ENCODE measurements around the gene GOPC.

The GOPC gene

DNA sequence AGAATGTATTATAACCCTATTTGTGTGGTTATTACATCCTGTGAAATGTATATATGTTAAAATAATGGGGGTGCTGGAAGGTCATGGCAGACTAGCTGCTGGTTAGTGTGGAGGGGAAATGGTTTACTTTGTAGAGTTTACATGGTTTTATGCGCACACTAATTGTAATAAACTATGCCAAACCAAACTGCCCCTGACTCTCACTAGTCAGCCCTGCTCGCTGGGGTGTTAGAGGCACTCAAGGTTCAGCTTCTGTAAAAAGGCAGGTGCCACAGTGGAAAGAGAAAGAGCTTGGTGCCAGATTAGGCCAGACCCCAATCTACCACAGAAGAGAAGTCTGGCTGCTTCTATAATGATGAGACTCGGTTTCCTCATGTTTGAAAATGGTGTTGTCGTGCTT lies 52.7 kb downstream of the GOPC start:
- DNase-seq = peak; percentile 34
- Mint-ChIP-seq H3K36me3 (peaks cover 10% of the 10 kb centered on the region), H3K4me3 (peak overlapping the region; percentile 74), H3K9me3 (no peaks in the 10 kb centered on the region), H3K27ac (peak overlapping the region; percentile 97), H3K4me1 (peaks cover 44% of the 10 kb centered on the region), H3K27me3 (peaks cover 10% of the 10 kb centered on the region)
- CTCF ChIA-PET = interaction anchor here (0.8 to 11.9 kb wide), 7 partner anchors 8 to 99 kb away, joined by 3 to 105 read pairs (median 5); partner anchors contain the start of gene DCBLD1

DNA sequence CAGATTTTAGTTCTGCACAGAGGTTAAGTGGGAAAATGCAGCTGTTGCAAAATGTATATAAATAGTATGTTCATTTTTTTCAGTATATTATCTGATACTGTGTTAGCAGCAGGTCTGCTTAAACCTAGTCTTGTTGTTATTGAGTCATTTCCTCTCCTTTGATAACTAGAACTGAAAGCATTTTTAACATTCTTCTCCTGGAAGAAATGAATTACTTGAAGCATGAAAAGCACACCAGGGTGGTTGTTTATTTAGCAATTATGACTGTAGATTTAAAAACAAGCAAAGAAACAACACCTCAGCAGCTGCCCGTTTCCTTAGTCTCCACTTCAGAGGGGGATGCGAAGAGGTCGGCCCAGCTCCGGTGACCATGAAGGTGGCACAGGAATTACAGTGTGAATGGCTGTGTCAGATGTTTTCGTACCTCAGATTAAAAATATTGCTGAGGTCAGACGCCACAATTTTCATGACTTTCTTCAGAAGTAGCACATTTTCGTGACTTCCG lies 53.5 kb downstream of the GOPC start:
- Mint-ChIP-seq H3K4me1 (peaks cover 44% of the 10 kb centered on the region), H3K36me3 (peaks cover 10% of the 10 kb centered on the region), H3K27ac (peak overlapping the region; percentile 97), H3K27me3 (peaks cover 9% of the 10 kb centered on the region), H3K4me3 (peak overlapping the region; percentile 74), H3K9me3 (no peaks in the 10 kb centered on the region)
- DNase-seq = peak; percentile 49
- CTCF ChIA-PET = interaction anchor here (1.4 to 11.9 kb wide), 4 partner anchors 12 to 98 kb away, joined by 4 to 105 read pairs (median 34); partner anchors contain the start of gene DCBLD1

DNA sequence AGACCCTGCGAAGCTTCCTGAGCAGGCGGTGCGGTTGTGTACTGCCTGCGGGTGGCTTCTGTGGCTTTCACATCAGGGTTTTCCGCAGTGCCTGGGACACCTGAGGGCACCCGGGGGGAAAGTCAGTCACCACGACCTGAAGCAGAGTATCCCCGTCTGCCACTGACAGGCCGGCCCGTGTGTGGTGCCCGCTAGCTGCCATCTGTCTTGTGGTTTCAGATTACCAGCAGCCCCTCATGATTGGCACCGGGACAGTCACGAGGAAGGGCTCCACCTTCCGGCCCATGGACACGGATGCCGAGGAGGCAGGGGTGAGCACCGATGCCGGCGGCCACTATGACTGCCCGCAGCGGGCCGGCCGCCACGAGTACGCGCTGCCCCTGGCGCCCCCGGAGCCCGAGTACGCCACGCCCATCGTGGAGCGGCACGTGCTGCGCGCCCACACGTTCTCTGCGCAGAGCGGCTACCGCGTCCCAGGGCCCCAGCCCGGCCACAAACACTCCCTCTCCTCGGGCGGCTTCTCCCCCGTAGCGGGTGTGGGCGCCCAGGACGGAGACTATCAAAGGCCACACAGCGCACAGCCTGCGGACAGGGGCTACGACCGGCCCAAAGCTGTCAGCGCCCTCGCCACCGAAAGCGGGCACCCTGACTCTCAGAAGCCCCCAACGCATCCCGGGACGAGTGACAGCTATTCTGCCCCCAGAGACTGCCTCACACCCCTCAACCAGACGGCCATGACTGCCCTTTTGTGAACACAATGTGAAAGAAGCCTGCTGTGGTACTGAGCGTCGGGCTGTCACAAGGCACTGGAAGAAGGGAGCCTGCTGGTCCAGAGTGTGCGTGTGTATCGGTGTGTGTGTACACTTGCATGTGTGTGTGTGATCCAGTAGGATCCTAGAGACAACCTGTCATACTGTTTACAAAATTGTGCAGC lies 54.4 kb downstream of the GOPC start:
- peak overlapping the region; percentile 74 for H3K4me3 Mint-ChIP-seq
- peaks cover 9% of the 10 kb centered on the region for H3K27me3 Mint-ChIP-seq
- CTCF ChIA-PET = interaction anchor here (0.6 to 11.9 kb wide), 5 partner anchors 8 to 97 kb away, joined by 3 to 105 read pairs (median 13); partner anchors contain the start of gene DCBLD1
- peak overlapping the region; percentile 97 for H3K27ac Mint-ChIP-seq
- H3K36me3 Mint-ChIP-seq = peaks cover 10% of the 10 kb centered on the region
- H3K4me1 Mint-ChIP-seq = peaks cover 44% of the 10 kb centered on the region
- no peaks in the 10 kb centered on the region for H3K9me3 Mint-ChIP-seq
- DNase-seq = peak; percentile 70

DNA sequence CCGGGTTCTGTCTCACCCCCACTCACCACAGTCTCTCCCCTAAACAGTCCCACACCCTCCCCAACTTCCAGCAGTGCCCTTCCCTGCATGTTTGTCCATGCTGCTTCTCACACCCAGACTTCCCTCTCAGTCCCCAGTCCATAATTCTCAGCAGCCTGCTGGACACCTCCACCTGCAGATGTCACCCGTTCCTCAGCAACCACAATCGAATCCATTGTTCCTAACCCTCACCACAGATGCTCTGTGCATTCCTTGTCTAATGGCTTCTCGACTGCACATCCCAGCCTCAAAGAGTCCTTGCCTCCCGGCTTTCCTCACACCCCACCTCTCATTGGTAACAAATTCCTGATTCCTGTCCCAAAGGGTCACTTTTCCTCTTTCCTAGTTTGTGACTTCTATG lies 55.6 kb downstream of the GOPC start:
- CTCF ChIA-PET = interaction anchor here (1.4 to 5.9 kb wide), 3 partner anchors 9 to 67 kb away, joined by 3 to 55 read pairs (median 5); partner anchors contain the start of gene DCBLD1
- no peaks in the 10 kb centered on the region for H3K9me3 Mint-ChIP-seq
- DNase-seq = no peak
- peak overlapping the region; percentile 82 for H3K27ac Mint-ChIP-seq
- H3K36me3 Mint-ChIP-seq = peaks cover 10% of the 10 kb centered on the region
- H3K4me3 Mint-ChIP-seq = peak overlapping the region; percentile 0
- peaks cover 44% of the 10 kb centered on the region for H3K4me1 Mint-ChIP-seq
- H3K27me3 Mint-ChIP-seq = peaks cover 9% of the 10 kb centered on the region

DNA sequence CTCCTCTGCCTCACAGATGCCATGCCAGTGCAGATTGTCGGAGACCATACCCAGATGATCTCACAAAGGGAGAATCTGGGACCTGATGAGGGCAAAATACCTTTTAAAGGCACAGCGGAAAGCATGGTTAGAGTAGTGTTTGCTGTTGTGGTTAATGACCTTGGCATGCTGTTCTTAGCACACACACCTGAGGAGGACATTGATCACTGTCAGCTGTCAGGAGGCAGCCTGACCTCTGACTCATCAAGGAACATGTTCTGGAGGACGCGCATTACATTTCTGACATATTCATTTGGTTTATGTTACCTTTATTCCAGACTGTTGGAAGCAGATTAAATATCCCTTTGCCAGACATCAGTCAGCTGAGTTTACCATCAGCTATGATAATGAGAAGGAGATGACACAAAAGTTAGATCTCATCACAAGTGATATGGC lies 57.1 kb downstream of the GOPC start:
- Mint-ChIP-seq H3K4me1 (peaks cover 34% of the 10 kb centered on the region), H3K27ac (no peak overlapping the region), H3K4me3 (no peak overlapping the region), H3K27me3 (peaks cover 9% of the 10 kb centered on the region), H3K9me3 (no peaks in the 10 kb centered on the region), H3K36me3 (peaks cover 14% of the 10 kb centered on the region)
- no peak for DNase-seq
- CTCF ChIA-PET = interaction anchor here (0.9 to 1.7 kb wide), 2 partner anchors 11 to 57 kb away, joined by 3 to 5 read pairs; partner anchors contain the start of gene GOPC

DNA sequence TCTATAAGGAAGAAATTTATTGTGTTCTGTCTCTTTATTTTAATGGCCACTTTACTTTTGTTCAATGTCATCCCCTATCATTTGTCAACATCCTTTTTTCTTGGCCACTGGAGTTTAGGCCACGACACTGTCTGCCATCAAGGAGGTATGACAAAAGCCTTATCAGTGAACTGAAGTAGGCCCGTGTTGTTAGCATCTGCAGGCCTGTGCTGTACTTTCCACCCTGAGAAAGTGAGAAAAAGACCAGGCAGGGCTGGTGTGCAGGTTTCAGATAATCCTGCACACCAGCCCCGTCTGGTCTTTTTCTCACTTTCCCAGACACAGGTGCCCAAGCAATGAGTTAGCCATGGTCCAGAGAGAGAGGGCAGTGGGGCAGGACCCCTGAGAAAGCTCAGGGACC lies 57.6 kb downstream of the GOPC start:
- H3K27ac Mint-ChIP-seq = no peak overlapping the region
- CTCF ChIA-PET = no interaction called here

DNA sequence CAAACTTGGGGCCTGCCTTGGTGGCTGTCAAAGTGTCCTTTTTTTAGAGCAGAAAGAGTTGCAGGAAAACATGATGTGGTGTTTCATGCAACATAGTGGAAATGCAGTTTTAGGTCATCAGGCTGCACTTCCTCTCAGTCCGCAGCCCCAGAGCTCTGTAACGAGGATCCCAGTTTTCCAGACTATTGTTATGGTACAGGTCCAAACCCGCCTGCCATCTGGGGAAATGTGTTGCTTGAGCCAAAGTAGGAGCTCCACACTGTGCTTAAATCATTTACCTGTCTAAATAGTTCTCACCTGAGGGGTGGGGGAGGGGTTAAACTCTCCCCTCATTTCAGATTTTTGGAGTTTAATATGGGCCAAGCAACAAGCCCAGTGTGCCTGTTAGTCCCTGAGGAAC lies 59.8 kb downstream of the GOPC start:
- peaks cover 15% of the 10 kb centered on the region for H3K4me1 Mint-ChIP-seq
- H3K27ac Mint-ChIP-seq = no peak overlapping the region
- peaks cover 26% of the 10 kb centered on the region for H3K36me3 Mint-ChIP-seq
- H3K9me3 Mint-ChIP-seq = no peaks in the 10 kb centered on the region
- no peak for DNase-seq
- H3K4me3 Mint-ChIP-seq = no peak overlapping the region
- H3K27me3 Mint-ChIP-seq = peaks cover 7% of the 10 kb centered on the region
- CTCF ChIA-PET = no interaction called here

More for the DNA sequence above, 57.6 kb downstream of the GOPC start:
- H3K27me3 Mint-ChIP-seq = peaks cover 9% of the 10 kb centered on the region
- H3K9me3 Mint-ChIP-seq = no peaks in the 10 kb centered on the region
- DNase-seq = no peak
- H3K4me1 Mint-ChIP-seq = peaks cover 29% of the 10 kb centered on the region
- H3K4me3 Mint-ChIP-seq = no peak overlapping the region
- H3K36me3 Mint-ChIP-seq = peaks cover 16% of the 10 kb centered on the region

DNA sequence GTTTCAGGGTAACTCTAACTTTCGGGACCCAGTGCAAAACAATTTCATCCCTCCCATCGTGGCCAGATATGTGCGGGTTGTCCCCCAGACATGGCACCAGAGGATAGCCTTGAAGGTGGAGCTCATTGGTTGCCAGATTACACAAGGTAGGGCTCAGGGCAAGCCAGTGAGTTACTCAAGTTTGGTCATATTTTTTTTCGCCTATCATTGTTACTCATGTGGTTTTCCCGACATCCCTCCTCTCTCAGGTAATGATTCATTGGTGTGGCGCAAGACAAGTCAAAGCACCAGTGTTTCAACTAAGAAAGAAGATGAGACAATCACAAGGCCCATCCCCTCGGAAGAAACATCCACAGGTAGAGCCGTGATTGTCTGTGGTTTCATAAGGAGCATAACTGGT lies 61.6 kb downstream of the GOPC start:
- H3K36me3 Mint-ChIP-seq = peaks cover 16% of the 10 kb centered on the region
- H3K4me1 Mint-ChIP-seq = peaks cover 4% of the 10 kb centered on the region
- H3K4me3 Mint-ChIP-seq = no peak overlapping the region
- no peak overlapping the region for H3K27ac Mint-ChIP-seq
- DNase-seq = no peak
- H3K9me3 Mint-ChIP-seq = no peaks in the 10 kb centered on the region
- CTCF ChIA-PET = no interaction called here
- H3K27me3 Mint-ChIP-seq = no peaks in the 10 kb centered on the region

DNA sequence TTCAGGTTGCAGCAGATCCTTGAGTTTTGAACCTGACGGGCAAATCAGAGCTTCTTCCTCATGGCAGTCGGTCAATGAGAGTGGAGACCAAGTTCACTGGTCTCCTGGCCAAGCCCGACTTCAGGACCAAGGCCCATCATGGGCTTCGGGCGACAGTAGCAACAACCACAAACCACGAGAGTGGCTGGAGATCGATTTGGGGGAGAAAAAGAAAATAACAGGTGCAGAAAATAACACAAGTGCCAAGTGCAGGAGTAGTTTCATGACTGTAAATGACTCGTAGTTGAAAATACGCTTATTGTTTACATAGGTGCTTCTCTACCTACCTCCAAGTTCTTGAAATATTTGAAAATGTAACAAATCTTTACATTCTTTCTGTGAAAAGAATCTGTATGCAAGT lies 63.7 kb downstream of the GOPC start:
- Mint-ChIP-seq H3K9me3 (no peaks in the 10 kb centered on the region), H3K36me3 (peaks cover 16% of the 10 kb centered on the region), H3K27ac (no peak overlapping the region), H3K4me3 (no peak overlapping the region), H3K27me3 (no peaks in the 10 kb centered on the region), H3K4me1 (peaks cover 4% of the 10 kb centered on the region)
- CTCF ChIA-PET = interaction anchor here (0.7 kb wide), 1 partner anchor 174 kb away, joined by 3 read pairs; no protein-coding TSS in a partner anchor
- DNase-seq = no peak

DNA sequence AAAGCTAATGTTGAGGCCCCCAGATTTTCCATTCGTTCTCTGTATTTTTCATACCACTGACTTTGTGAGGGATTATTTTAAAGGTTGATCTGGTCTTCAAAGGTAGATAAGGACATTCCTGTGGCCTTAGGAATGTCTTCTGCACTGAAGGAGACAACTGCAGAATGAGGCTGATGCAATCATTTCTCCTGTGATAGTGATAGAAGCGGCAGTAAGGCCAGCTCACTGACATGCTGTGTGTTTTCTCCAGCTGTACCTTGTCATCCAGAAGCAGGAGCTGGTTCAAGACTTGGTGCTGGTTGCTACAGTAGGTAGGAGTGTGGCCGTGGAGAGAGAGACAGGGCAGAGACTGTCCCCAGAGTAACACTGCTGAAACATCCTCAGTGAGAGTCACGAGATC lies 66.0 kb downstream of the GOPC start:
- no peak overlapping the region for H3K27ac Mint-ChIP-seq
- no peaks in the 10 kb centered on the region for H3K9me3 Mint-ChIP-seq
- no peak overlapping the region for H3K4me3 Mint-ChIP-seq
- CTCF ChIA-PET = interaction anchor here (1.4 kb wide), 1 partner anchor 14 kb away, joined by 3 read pairs; no protein-coding TSS in a partner anchor
- H3K4me1 Mint-ChIP-seq = peaks cover 4% of the 10 kb centered on the region
- no peak for DNase-seq
- peaks cover 16% of the 10 kb centered on the region for H3K36me3 Mint-ChIP-seq
- no peaks in the 10 kb centered on the region for H3K27me3 Mint-ChIP-seq

DNA sequence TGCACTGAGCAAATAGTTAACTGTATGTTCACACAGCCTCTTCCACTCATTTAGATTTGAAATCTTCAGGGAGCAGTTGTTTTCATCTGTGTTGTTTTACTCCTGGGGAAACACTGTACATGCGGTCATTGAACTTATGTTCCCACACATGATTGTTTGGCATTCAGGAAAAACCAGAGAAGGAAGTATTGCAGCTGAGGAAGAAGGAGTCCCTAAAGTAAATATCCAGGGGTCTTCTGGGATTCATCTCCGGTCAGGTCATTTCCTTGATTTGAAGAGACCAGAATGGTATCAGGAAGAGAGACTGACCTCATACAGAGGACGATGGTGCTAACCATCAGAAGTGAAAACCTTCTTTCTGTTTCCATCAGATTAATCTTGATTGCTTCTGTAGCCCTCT lies 67.3 kb downstream of the GOPC start:
- CTCF ChIA-PET = no interaction called here
- no peak for DNase-seq
- Mint-ChIP-seq H3K27me3 (no peaks in the 10 kb centered on the region), H3K4me3 (no peak overlapping the region), H3K27ac (no peak overlapping the region), H3K4me1 (peaks cover 4% of the 10 kb centered on the region), H3K36me3 (peaks cover 10% of the 10 kb centered on the region), H3K9me3 (no peaks in the 10 kb centered on the region)

DNA sequence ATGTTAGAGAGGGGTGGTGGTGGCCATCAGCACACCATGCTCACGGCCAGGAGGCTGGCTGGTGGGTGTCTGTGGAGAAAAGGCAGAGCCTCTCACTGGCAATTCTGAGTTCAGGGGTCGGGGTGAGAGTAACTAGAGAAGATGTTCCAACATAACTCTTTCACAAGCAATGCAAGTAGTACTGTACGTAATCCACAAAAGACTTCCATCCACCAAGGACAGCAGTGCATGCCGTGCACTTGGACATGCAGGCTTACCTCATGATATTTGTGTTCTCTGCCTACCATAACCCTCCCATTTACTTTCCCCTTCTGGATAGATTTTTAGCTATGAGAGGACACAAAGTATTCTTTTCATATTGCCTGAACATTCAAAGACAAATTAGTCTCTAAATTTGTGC lies 68.5 kb downstream of the GOPC start:
- DNase-seq = no peak
- Mint-ChIP-seq H3K27me3 (no peaks in the 10 kb centered on the region), H3K4me1 (peaks cover 2% of the 10 kb centered on the region), H3K4me3 (no peak overlapping the region), H3K9me3 (no peaks in the 10 kb centered on the region), H3K36me3 (peaks cover 8% of the 10 kb centered on the region), H3K27ac (no peak overlapping the region)
- CTCF ChIA-PET = no interaction called here

DNA sequence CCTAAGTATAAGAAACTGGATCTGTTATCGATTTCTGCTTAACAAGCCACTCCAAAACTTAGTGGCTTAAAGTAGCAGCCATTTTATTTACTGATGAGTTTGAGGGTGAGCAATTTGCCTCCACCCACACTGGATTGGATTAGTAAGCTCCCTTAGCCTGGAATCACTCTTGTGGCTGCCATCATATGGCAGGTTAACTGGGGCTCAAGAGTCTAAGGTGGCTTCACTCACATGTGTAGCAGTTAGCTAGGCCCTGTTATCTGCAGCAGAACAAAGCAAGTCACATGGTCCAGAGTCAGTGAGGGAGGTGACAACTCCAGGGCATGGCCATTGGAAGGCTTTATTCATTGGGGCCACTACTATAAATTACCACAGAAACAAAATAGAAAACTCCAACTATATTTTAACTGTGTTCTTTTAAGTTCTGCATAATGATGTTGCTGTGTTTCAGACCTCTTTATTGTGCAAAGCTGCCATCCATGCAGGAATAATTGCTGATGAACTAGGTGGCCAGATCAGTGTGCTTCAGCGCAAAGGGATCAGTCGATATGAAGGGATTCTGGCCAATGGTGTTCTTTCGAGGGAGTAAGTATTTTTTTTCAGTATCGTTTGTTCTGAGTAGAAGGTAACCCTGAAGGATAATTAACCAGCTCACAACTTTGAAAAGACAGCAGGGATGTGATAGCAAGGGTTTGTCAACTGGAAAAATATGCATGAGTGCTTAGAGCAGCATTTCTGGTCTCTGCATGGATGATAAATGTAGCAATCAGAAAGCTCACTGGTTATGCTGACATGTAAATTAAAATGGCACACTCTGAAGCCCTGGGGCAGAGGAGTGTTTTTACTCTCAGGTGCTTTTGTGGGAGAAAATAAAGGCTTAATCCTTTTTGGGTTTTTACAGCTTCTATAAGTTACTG lies 70.2 kb downstream of the GOPC start:
- no peaks in the 10 kb centered on the region for H3K4me1 Mint-ChIP-seq
- CTCF ChIA-PET = no interaction called here

DNA sequence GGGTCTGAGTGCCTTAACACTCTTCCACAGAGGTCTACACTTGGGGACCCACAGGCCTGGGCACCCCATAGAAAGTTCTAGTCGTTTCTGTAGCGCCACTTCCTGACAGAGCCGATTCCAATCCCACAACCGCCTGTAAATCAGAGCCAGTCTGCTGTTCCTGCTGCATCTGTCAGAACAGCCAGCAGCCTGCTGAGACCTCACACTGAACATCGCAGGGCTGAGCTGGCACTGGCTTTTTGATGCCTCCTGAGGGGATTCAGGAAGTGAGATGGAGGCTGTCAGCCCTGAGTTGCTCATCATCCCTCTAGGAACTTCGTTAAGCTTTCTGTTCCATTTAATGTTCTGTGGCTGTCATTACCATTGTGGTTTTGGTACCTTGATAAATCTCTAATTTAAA lies 71.0 kb downstream of the GOPC start:
- no peaks in the 10 kb centered on the region for H3K9me3 Mint-ChIP-seq
- no peak for DNase-seq
- no peaks in the 10 kb centered on the region for H3K4me1 Mint-ChIP-seq
- no peak overlapping the region for H3K27ac Mint-ChIP-seq
- no peaks in the 10 kb centered on the region for H3K27me3 Mint-ChIP-seq
- no peak overlapping the region for H3K4me3 Mint-ChIP-seq
- no peaks in the 10 kb centered on the region for H3K36me3 Mint-ChIP-seq
- CTCF ChIA-PET = no interaction called here

More for the DNA sequence above, 70.2 kb downstream of the GOPC start:
- H3K27me3 Mint-ChIP-seq = no peaks in the 10 kb centered on the region
- no peak overlapping the region for H3K4me3 Mint-ChIP-seq
- no peak for DNase-seq
- no peaks in the 10 kb centered on the region for H3K36me3 Mint-ChIP-seq
- no peak overlapping the region for H3K27ac Mint-ChIP-seq
- no peaks in the 10 kb centered on the region for H3K9me3 Mint-ChIP-seq

Data from activated naive CD4-positive, alpha-beta T cell treated with anti-CD3 and anti-CD28 coated beads, Interleukin-2, amount 10 ng/mL, durations not matched to agents 7 days and 5 days (primary cell).